GM13976 (cell line): ENCODE data around the gene FRMD8.

Experiments
- DNase-seq: peaks from one replicate; pipeline ENCODE4 v3.0.0; 2012; ENCODE audit warnings: low spot score
- CTCF ChIP-seq: IDR thresholded peaks from 2 replicates; pipeline ENCODE4 v1.5.1; 2012; ENCODE audit warnings: borderline replicate concordance, mild to moderate bottlenecking; ENCODE audit not compliant: insufficient read depth; ENCODE audit errors: extremely low read depth, missing control alignments, control extremely low read depth
- in situ Hi-C: fragments of 300-500 bp; cut with MboI; formaldehyde crosslinking; loops from one replicate; pipeline ENCODE4 v1.12.0; 2022; ENCODE audit warnings: low sequenced_read_pairs, mixed read lengths, inconsistent platforms; ENCODE audit not compliant: unreplicated experiment

Gene FRMD8

GRCh38 chr11:65378928-65379638 lies 7.4 kb upstream of the FRMD8 start:
- in situ Hi-C loops: no loop called here
- no peak for DNase-seq
- TF ChIP-seq CTCF: no peak

GRCh38 chr11:65379698-65380459 lies 6.6 kb upstream of the FRMD8 start:
- in situ Hi-C loops: no loop called here
- no peak for DNase-seq
- no peak for TF ChIP-seq CTCF

DNA sequence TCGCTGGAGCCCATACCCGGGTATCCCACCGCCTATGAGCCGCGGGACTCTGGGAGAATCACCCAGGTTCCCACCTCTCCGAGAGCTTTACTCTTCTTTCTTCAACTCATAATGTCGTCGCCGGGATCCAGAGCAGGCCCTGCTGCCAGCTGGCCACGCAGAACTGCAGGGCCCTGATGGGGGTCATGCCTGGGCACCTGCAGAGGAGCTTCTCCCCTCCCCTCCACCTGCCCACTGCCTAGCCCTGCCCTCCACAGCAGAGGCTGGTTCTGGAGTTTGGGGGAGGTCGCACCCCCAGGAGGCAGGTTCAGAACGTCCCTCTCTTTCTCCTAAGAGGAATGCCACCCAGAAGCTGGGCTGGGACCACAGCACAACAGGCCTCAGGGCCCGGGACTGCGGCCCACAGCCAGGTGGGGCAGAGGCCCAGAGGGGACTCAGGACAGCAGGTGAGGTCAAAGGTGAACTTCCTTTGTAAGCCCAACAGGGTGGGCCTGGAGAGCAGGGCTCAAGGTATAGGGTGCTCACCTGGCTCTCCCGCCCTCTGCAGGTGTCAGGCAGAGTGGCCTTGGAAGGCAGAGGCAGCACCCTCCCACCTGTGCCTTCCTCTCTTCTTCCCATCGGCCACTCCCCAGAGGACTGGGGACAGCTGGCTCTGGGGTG lies 5.8 kb upstream of the FRMD8 start:
- in situ Hi-C loops: no loop called here
- no peak for DNase-seq
- TF ChIP-seq CTCF: no peak

DNA sequence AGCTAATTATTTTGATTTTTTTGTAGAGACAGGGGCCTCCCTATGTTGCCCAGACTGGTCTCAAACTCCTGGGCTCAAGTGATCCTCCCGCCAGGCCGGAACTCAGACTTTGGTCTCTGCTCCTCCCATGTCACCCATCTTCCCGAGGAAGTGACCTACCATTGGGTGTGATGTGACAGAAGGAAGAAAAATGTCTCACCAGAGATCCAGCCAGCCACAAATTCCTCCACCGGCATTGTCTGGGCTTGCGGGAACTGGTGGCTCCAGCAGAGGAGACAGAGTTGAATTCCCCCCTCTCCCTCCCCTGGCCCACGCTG lies 4.8 kb upstream of the FRMD8 start:
- in situ Hi-C loops: no loop called here
- DNase-seq: peak; percentile 69
- no peak for TF ChIP-seq CTCF

GRCh38 chr11:65382033-65382803 lies 4.2 kb upstream of the FRMD8 start, which contains the start of gene SLC25A45:
Gene SLC25A45 (minus strand): TSS chr11:65382646. CDS start chr11:65381951, 695 bp downstream.
- peak; percentile 83 for DNase-seq
- peak; percentile 78 for TF ChIP-seq CTCF
- in situ Hi-C loops: no loop called here

DNA sequence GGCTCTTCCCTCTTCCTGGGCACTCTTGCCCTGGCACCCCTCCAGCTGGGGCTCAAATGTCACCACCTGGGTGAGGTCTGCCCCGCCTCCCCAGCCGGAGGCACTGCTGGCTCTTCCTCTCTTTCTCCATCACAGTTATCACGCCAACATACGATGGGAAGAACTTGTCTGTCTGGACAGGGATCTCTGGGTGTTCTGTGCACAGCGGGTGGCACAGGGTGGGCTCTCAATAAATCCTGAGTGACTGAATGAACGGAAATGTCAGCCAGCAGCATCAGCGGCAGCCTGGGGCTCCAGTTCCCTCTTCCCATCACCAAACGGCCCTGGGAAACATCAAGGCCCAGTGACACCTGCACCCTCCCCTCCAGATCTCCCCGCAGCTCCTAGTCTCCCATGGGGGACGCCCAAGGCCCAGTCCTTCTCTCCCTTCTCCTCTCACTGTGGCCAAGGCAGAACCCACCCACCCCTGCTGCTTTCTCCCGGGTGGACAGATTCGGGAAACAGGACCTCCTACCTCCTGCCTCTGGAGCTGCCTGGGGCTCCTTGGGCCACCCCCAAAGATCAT lies 3.6 kb upstream of the FRMD8 start:
- TF ChIP-seq CTCF: no peak
- in situ Hi-C loops: no loop called here
- DNase-seq: no peak
